NOMO-1 (cell line): Measurements from ENCODE around the gene SOX6.

ENCODE experiments used
- DNase-seq, 2 experiments: peaks; one replicate each; lab custom pipeline; 2025; ENCODE audit not compliant: unreplicated experiment in 2 of 2; lab: John Stamatoyannopoulos, UW

SOX6 gene

DNA sequence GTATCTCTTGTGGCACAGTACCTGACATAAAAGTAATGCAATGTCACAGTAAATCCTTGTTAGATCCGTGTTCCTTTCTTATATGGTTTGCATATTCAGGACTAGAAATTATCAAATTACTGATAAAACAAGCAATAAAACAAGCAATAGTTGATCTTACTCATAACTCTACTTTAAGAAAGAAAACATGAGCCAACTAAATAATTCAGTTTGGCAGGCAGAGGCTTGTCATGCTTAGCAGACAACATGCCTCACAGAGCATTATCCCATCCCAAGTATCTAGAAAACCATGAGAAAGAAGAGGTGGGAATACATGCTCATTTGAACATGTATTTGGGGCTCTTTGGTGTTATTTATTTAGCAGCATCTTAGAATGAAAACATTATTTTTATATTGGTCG, 241.9 kb downstream of the SOX6 start:
- DNase-seq = no peak

DNA sequence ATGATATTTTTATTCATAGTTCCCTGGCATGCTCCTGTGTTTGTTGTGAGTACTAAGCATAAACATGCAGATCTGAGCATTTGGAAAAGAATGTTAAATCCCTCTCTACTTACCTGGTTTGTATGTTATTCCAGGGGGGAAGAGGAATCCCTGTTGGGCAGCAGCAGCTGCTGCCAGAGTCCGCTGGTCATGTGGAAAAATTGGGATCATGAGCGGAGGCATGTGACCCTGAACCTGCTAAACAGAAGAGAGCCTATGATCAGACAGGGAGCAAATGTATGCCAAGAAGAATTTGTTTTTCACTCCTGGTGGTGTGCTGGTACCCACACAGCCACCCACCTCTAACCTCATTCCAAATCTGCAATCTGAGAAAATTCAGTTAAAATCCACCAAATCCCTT, 244.7 kb downstream of the SOX6 start:
- no peak for DNase-seq

DNA sequence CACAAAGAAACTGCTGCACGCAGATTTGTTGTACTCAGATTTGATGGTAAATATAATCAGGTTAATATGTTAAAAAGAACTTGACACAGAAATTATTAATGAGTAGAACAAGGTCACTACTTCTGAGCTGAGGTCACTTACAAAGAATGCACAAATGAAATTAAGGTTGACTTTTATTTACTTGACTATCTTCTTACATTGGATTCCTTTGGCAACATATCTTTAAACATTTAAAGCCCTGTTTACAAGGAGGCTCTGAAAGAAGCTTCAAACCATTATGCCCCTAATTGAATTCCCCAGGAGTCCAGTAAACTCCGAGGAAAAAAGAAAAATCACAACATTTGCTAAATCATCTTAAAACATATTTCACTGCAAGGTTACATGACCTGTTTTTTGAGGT, 245.5 kb downstream of the SOX6 start:
- DNase-seq = no peak

DNA sequence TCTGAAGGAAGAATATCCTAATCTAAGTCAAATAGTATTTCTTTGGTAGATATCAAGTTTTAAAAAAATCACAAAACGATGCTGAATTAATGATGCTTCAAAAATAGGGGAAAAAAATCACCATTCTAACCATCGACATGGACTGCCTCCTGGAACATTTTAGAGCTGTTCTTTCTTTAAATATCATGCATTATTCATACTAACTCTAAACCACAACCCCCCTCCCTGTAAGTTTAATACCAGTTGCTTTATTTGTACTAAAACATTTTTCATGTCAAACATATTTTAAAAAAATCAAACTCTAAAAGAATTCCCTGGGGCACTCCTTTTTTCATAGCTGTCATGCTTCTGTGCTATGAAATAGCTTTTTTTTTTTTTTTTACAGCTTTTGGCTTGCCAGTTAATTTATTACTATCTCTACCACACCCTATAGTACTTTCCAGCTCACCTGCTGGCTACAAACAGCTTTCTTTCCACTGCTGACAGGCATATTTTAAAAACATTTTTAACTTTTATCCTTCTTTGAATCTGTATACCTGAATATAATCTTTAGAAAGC, 256.9 kb downstream of the SOX6 start:
- no peak for DNase-seq

- DNase-seq = no peak
Observed at GRCh38 chr11:16098526-16099205, 257.7 kb downstream of the SOX6 start.

- DNase-seq = no peak
Observed at GRCh38 chr11:16097543-16097942, 258.8 kb downstream of the SOX6 start.

DNA sequence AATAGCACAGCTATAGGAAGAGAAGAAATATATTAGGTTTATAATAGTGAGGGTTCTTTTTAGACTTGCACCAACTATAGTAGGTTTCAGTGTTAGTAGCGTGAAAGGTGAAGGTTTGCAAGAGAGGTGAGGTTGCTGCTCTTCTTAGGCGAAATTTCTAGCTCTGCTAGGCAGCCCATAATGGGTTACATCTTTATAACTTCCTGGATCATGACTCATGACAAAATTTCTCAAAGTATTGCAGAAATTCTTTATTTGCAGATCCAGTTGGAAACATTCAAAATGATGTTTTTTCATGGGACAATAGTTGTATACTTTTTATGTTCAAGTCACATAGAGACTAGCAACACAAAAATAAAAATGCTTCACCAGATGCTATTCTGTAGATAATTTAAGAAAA, 260.0 kb downstream of the SOX6 start:
- no peak for DNase-seq

GRCh38 chr11:16095756-16096155, 260.6 kb downstream of the SOX6 start:
- DNase-seq = no peak

DNA sequence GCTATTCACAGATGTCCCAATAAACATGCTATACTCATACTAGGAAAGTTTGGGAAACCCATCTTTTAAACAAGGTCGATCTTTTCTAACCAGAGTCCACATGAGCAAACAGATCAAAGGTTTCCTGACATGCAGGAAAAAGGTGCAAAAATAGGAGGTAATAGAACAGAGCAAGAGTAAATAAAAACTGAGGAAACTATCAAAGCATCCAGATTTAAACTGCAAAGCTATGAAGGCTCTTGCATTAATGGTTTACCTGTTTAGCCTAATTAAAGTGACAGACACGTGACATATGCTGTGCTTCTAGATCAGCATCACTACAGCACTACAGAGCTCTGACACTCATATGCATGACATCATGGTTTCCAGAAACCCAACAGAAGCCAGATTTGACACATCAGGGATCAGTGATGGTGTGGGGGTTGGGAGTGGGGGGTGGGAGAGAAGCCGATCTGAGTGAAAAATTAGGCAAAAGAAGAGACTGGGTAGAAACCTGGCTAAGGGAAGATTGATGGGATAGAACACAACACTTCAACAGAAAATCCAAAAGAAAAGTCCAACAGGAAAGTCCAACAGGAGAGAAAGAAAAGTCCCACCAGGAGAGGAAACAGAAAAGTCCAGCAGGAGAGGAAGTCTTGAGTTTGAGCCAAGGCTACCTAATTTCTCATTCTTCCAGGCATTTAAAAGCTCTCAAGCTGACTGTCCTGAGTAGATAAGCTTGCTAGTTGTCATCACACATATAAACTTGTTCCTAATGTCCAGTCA, 262.3 kb downstream of the SOX6 start:
- no peak for DNase-seq

DNA sequence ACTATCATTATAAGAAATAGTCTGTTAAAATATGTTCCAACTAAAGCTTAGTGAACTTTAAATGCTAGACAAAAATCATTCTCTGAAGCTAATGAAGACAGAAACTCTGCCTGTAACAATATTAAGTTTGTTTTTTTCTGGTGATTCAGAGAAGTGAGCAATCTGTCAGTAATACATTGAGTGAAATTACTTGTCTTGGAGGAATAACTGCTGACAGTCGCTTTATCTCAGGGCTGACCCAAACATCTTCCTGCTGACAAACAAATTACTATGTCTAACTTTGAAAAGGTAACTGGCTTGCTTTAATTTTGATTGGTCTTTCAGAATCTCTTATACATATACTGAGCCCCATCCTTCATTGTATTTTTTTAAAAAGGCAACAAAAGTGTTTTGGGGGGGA, 264.5 kb downstream of the SOX6 start:
- DNase-seq = no peak

- no peak for DNase-seq
Observed at GRCh38 chr11:16089481-16089880, 266.9 kb downstream of the SOX6 start.

DNA sequence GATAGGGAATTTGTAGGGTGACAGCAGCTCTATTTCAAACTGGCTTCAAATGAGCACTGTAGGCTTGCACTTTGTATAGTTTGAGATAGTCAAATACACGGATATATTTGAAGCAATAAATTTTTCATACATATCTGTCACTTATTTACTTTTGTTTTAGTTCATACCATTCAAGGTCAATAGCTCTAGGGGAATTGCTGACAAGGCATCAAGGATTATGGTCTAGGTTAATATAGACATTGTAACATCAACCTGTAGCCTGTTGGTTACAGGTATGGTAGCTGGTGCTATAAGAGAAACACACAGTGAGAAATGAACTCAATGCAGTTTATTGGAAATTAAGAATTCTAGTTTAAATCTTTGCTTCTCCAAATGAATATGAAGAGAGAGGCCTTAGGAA, 267.6 kb downstream of the SOX6 start:
- DNase-seq = no peak

GRCh38 chr11:16087886-16088285, 268.5 kb downstream of the SOX6 start:
- DNase-seq = no peak

GRCh38 chr11:16086229-16086819, 270.0 kb downstream of the SOX6 start:
- no peak for DNase-seq

GRCh38 chr11:16082095-16083055, 274.0 kb downstream of the SOX6 start:
- no peak for DNase-seq

DNA sequence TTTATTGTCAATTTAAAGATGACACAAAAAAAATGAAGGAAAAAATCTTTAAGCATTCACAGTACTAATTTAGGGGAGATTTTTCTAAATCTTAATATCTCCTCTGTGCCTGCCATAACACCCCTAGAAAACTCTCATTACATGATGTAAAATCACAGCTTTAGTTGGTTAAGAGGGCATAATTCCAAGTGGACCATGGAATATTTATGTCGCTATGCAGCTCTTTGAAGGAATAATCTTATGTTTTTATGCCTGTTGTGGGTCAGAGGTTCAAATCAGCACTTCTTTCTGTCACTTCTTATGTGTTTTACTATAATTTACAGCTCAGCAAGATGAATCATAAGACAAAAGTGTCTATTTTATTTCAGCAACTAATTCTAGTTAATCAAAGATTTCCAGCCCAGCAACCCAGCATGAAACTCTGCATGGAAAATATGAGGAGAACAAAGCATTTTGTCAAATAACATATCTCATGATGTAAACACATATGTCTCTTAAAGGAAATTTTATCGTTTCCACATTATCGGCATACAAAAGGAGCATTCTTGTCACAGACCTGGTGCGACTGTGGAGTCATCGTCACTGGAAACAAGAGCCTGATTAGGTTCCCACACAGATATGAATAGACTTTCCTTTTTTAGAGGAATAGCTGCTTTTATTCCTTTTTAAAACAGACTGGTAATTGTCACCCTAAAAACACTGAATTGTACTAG, 274.8 kb downstream of the SOX6 start:
- no peak for DNase-seq

- no peak for DNase-seq
Observed at GRCh38 chr11:16080688-16081381, 275.5 kb downstream of the SOX6 start.

DNA sequence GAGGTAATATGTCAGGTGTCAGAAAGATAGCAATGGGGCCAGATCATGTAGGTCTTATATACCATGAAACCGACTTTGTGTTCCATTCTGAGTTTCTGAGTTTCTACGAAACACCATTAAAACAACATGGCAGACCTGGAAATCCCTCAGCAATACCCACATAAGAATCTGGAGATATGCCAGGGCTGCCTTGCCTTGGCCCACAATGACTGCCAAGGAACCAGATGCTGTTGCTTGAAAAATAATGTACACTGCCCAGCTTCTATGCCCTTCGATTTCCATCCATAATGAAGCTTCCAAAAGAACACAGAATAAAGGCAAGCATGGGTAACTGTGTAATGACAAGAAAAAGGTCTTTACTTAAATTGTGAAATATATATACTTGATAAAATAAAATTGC, 277.4 kb downstream of the SOX6 start:
- DNase-seq = no peak

DNA sequence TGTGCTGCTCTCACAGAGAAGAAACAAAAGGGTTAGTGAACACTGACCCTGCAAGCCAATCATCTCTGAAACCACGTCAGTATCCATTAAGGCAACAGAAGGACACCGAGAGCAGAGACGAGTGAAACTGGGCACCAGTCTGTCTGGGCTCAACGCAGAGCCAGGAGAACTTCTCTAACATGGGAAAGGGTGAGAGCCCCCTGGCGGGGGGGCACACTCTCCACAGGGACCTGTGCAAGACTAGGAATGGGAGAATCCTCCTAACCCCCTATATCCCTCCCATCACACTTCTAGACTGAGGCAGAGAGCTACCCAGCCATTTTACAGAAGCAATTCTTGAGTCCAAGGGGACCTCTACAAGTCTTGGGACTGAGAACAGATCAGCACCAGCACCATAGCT, 285.8 kb downstream of the SOX6 start:
- DNase-seq = no peak
